ENCODE measurements around the gene TPH1. TPM values are rescaled to one million over a fixed set of nuclear protein-coding genes. Genes with fewer than 3 reads are reported as not detected.

Gene TPH1
- under 1 TPM; 0.34 to 0.67 TPM for total RNA-seq

DNA sequence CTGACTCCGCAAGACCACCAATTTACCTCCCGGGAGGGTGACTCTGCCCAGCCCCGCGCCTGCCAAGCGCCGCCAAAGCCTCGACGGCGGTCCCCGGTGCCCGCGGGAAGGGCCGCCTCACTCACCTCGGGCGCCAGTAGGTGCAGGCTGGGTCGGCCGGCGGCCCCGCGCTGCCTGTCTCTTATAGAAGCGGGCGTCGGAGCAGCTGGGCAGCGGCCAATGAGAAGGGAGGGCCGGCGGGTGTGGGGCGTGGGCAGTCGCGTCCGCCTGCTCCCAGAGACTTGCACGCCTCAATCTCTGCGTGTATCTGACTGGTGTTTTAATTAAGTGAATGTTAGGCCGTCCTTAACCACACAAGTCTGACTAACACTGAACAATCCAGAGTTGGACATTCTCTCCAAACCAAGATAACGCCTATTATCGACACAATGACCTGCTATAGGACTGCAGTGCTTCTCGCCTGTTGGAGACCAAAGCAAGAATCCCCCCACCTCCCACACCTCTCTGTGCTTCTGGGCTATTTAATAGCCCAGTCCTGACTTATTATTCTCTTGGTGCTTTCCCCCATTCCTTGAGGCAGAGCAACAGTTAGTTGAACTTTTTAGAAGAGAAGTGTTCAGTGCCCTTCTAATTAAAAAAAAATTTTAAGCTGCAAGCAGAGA lies at the start of gene TPH1:
Gene TPH1 (minus strand): TSS at position 154 of the 662 bp plus-strand sequence. CDS start 5,507 bp downstream, outside the sequence.

DNA sequence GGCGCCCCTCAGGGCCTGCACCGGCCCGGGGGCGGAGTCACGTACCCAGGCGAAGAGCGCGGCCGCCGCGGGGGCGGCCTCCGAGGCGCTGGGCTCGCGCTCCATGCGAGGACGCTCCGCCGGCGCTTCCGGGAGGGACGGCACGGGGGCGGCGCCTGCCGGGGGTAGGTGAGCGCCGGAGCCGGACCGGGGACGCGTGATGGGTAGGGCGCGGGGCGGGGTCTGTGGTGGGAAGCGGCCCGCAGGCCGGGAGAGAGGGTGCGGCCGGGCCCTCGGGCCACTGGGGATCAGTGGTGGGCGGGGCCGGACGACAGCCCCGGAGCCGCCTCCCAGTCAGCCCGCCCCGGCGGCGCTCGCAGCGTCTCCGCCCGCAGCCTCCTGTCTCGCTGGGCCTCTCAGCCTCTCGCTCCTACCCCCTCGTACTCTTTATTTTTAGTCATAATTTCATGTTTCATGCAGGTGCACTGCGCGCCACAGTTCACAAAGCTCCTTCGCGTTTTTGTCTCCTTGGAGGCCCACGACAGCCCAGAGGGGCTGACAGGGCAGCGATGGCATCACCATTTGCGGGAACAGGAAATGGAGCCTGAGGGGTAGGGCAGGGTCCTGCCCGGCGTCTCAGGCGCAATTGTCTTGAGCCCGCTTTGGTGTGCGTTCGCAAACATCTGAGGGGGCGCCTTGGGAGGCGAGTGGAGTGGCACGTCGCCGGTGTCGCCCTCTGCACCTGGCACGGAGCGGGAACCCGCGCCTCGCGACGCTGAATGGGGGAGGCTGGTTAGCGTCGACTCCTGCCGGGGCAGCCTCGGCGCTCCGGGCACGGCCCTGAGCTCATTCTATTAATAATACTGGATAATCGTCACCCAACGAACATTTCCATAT lies 32.9 kb downstream of the TPH1 start, which contains the start of gene SERGEF:
Gene SERGEF (minus strand): TSS at position 142 of the 876 bp plus-strand sequence. CDS start 37 bp downstream, at position 105.

Other genes starting within 250 kb of the TPH1 start
- gene SERGEF, start 33.2 kb downstream of the TPH1 start, total RNA-seq, result 10 to 100 TPM; 21.7 to 22.3 TPM
- gene SAAL1, start 59.8 kb upstream of the TPH1 start, total RNA-seq, result 10 to 100 TPM; 21.7 to 45.3 TPM
- gene MRGPRX3, start 86.3 kb upstream of the TPH1 start, total RNA-seq, result under 1 TPM in 1 of 2 donors, not detected in 1; 0.34 TPM
- not detected for gene MRGPRX4, start 126.6 kb upstream of the TPH1 start, total RNA-seq
- not detected for gene SAA4, start 190.5 kb upstream of the TPH1 start, total RNA-seq
- gene SAA2, start 202.4 kb upstream of the TPH1 start, total RNA-seq, result not detected
- not detected for gene SAA1, start 220.0 kb upstream of the TPH1 start, total RNA-seq

Data from melanocyte of skin (primary cell).